A673 (cell line): ENCODE data around the gene C3AR1. TPM values are rescaled to one million over a fixed set of nuclear protein-coding genes. Genes with fewer than 3 reads are reported as not detected.

Experiments
- BruUV-seq: library from RNA; stranded (reverse); fragments of 400-500 nt; replicated peaks from 2 replicates; lab custom pipeline; 2021; lab: Mats Ljungman, UMichigan
- CTCF ChIA-PET: fragments of 300-600 bp; sonication (Branson Sonifier 250); formaldehyde crosslinking; loops from one replicate; lab custom pipeline; 2022; ENCODE audit warnings: antibody characterized with exemption; lab: Charles Lee
- POLR2A ChIA-PET: fragments of 300-600 bp; sonication (Branson Sonifier 250); formaldehyde crosslinking; loops from one replicate; lab custom pipeline; 2022; ENCODE audit warnings: antibody characterized with exemption; ENCODE audit not compliant: low non-redundant PET; lab: Charles Lee
- DNase-seq: peaks from one replicate; pipeline ENCODE4 v3.0.0-alpha.2; 2015; ENCODE audit warnings: low spot score
- H3K27ac ChIP-seq: fragments of 200-600 bp; sonication (generic); 2 replicates; pipeline ENCODE4 v1.5.1; 2016; ENCODE audit warnings: mixed run types, low read depth, mild to moderate bottlenecking, mixed read lengths, antibody characterized with exemption, low read length; ENCODE audit not compliant: poor library complexity, severe bottlenecking
- H3K27me3 ChIP-seq: fragments of 200-600 bp; sonication (generic); replicated peaks from 2 replicates; pipeline ENCODE4 v1.6.1; 2017; ENCODE audit warnings: mixed run types, low read depth, mild to moderate bottlenecking, mixed read lengths, antibody characterized with exemption, low read length; ENCODE audit not compliant: insufficient read depth, poor library complexity
- H3K36me3 ChIP-seq: fragments of 200-600 bp; sonication (generic); 2 replicates; pipeline ENCODE4 v1.6.1; 2016; ENCODE audit warnings: mixed run types, mild to moderate bottlenecking, mixed read lengths, antibody characterized with exemption, low read length; ENCODE audit not compliant: insufficient read depth, poor library complexity, severe bottlenecking
- H3K4me1 ChIP-seq: fragments of 200-600 bp; sonication (generic); 2 replicates; pipeline ENCODE4 v1.6.1; 2017; ENCODE audit warnings: mixed run types, mild to moderate bottlenecking, mixed read lengths, antibody characterized with exemption, low read length; ENCODE audit not compliant: insufficient read depth, poor library complexity, severe bottlenecking
- H3K4me3 ChIP-seq: fragments of 200-600 bp; sonication (generic); 2 replicates; pipeline ENCODE4 v1.5.1; 2016; ENCODE audit warnings: low read depth, mixed run types, mild to moderate bottlenecking, mixed read lengths, low read length; ENCODE audit not compliant: poor library complexity, severe bottlenecking
- H3K9me3 ChIP-seq: fragments of 200-600 bp; sonication (generic); 2 replicates; pipeline ENCODE4 v1.6.1; 2016; ENCODE audit warnings: mixed run types, low read depth, mild to moderate bottlenecking, mixed read lengths, antibody characterized with exemption, low read length; ENCODE audit not compliant: poor library complexity, severe bottlenecking
- EZH2 ChIP-seq: fragments of 200-600 bp; sonication (generic); IDR thresholded peaks from 2 replicates; pipeline ENCODE4 v1.6.1; 2017; ENCODE audit warnings: borderline replicate concordance, low read depth, mild to moderate bottlenecking, mixed read lengths, antibody characterized with exemption, low read length; ENCODE audit not compliant: poor library complexity, severe bottlenecking
- intact Hi-C: fragments of 100-400 bp; cut with micrococcal nuclease; formaldehyde crosslinking; loops from one replicate; pipeline ENCODE4 v1.10.0; 2022; ENCODE audit not compliant: unreplicated experiment
- total RNA-seq: library from RNA; stranded (reverse); gene quantifications from 2 replicates; pipeline ENCODE4 v1.2.3, GENCODE V29; 2021
- TF ChIP-seq, protein P1 (sequence below): fragments of 300-800, 200-600 bp; sonication (generic); conservative IDR thresholded peaks from 2 replicates; pipeline ENCODE4 v1.5.1; 2017; ENCODE audit warnings: low read depth, mild to moderate bottlenecking, antibody characterized with exemption, low read length, moderate library complexity, mixed read lengths

The C3AR1 gene
- total RNA-seq, 1 experiment from 2014 or later = 3.5 TPM

GRCh38 chr12:8035440-8036010 lies 30.6 kb downstream of the C3AR1 start:
- Histone ChIP-seq H3K27me3 (no peaks in the 10 kb centered on the region), H3K4me3 (no peak overlapping the region), H3K27ac (no peak overlapping the region), H3K4me1 (peaks cover 36% of the 10 kb centered on the region), H3K36me3 (peaks cover 7% of the 10 kb centered on the region), H3K9me3 (no peaks in the 10 kb centered on the region)
- BruUV-seq = no TSS peak
- intact Hi-C loops = no loop called here
- ChIA-PET CTCF (interaction anchor here (1.0 kb wide), 1 partner anchor 43 kb away, joined by 3 read pairs; no protein-coding TSS in a partner anchor), POLR2A (no interaction called here)
- no peak for DNase-seq
- TF ChIP-seq, protein P1, sequence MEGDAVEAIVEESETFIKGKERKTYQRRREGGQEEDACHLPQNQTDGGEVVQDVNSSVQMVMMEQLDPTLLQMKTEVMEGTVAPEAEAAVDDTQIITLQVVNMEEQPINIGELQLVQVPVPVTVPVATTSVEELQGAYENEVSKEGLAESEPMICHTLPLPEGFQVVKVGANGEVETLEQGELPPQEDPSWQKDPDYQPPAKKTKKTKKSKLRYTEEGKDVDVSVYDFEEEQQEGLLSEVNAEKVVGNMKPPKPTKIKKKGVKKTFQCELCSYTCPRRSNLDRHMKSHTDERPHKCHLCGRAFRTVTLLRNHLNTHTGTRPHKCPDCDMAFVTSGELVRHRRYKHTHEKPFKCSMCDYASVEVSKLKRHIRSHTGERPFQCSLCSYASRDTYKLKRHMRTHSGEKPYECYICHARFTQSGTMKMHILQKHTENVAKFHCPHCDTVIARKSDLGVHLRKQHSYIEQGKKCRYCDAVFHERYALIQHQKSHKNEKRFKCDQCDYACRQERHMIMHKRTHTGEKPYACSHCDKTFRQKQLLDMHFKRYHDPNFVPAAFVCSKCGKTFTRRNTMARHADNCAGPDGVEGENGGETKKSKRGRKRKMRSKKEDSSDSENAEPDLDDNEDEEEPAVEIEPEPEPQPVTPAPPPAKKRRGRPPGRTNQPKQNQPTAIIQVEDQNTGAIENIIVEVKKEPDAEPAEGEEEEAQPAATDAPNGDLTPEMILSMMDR = no peak
- no peak for TF ChIP-seq EZH2

DNA sequence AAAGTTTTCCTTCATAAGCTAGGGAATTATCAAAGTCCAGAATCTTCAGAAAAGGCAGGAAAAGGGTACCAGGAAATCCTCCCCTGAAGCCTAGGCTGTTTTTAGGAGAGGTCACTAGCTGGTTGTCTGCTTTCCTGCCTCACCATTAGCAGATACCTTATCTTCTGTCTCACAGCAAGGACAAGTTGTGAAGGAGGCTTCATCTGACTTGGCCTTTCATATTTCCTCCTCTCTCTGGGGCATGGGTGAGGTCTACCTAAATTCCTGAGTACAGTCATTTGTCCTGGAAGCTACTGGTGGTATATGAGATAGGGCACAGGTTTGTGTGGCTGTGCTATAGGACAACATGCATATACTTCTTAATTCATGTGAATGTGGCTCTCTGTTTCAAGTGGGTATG lies 31.4 kb downstream of the C3AR1 start:
- Histone ChIP-seq H3K27ac (no peak overlapping the region), H3K4me3 (peak overlapping the region; percentile 6), H3K36me3 (peaks cover 3% of the 10 kb centered on the region), H3K4me1 (peaks cover 36% of the 10 kb centered on the region), H3K9me3 (no peaks in the 10 kb centered on the region), H3K27me3 (no peaks in the 10 kb centered on the region)
- CTCF ChIA-PET = interaction anchor here (1.0 kb wide), 1 partner anchor 44 kb away, joined by 3 read pairs; no protein-coding TSS in a partner anchor
- intact Hi-C loops = no loop called here
- no TSS peak for BruUV-seq
- POLR2A ChIA-PET = no interaction called here
- TF ChIP-seq, protein P1 = no peak
- TF ChIP-seq EZH2 = no peak
- DNase-seq = no peak

GRCh38 chr12:8033153-8034044 lies 32.8 kb downstream of the C3AR1 start:
- no peaks in the 10 kb centered on the region for H3K9me3 ChIP-seq
- no TSS peak for BruUV-seq
- ChIA-PET CTCF (no interaction called here), POLR2A (no interaction called here)
- H3K36me3 ChIP-seq = no peaks in the 10 kb centered on the region
- TF ChIP-seq EZH2 = no peak
- TF ChIP-seq, protein P1 = no peak; the same call in 1 of the 2 replicates
- H3K4me3 ChIP-seq = peak overlapping the region; percentile 96
- intact Hi-C loops = loop anchor here (2.0 kb wide), 1 partner anchor 27 kb away; no protein-coding TSS in a partner anchor
- H3K4me1 ChIP-seq = peaks cover 28% of the 10 kb centered on the region
- H3K27me3 ChIP-seq = no peaks in the 10 kb centered on the region
- DNase-seq = peak; percentile 72
- peak overlapping the region; percentile 95 for H3K27ac ChIP-seq
